Fibroblast of pulmonary artery (primary cell): ENCODE measurements around the gene UCKL1.
A peak's percentile ranks its signal among the peaks of the same experiment; 100 is the strongest.
"Not testable (repeated sequence)": the region's sequence is repeated elsewhere in the genome, so short reads cannot be mapped to it uniquely, and the experiment has no call there.

Source experiments
- DNase-seq: peaks from one replicate; pipeline ENCODE4 v3.0.0-alpha.2; 2010; ENCODE audit warnings: low read depth
- H3K4me3 ChIP-seq: replicated peaks from 2 replicates; pipeline ENCODE4 v1.5.1; 2011; ENCODE audit warnings: low read depth, mild to moderate bottlenecking, control low read depth, low read length, moderate library complexity
- TF ChIP-seq, protein P1 (sequence below): IDR thresholded peaks from 2 replicates; pipeline ENCODE4 v1.5.1; 2011; ENCODE audit warnings: mild to moderate bottlenecking, control low read depth, low read length, inconsistent platforms; ENCODE audit errors: missing control alignments

Gene UCKL1

DNA sequence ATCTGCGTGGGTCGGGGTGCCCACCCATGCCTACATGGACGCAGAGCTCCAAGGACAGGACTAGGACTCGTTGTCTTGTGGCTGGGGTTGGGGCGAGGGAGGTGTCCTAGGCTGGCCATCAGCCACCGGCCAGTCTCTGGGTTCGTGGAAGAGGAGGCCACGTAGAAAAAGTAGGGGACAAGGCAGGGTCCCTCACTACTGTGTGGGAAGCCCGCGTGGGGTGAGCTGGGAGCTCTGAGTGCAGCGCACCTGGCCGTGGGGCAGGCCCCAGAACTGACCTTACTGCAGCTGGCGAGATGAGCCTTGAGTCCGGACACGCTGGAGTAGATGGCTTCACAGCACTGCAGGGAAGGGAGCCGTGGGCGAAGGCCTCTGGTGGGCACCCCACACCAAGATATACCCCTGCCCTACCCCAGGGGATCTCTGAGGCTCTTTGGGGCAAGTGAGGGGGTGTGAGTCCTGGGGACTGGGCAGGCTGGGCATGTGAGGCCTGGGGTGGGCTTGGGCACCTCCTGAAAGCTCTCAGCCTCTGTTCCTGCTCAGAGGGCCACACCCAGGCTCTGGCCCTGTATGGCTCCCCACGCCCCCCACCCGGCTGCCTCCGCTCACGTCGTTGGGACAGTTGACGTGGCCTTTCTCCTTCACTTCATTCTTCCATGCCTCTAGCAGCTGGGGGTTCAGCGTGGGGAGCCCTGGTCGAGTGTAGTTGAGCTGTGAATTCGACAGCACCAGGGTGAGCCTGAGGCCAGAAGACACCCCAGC, 5.6 kb upstream of the UCKL1 start:
- H3K4me3 ChIP-seq = no peak overlapping the region
- DNase-seq = no peak
- TF ChIP-seq, protein P1, sequence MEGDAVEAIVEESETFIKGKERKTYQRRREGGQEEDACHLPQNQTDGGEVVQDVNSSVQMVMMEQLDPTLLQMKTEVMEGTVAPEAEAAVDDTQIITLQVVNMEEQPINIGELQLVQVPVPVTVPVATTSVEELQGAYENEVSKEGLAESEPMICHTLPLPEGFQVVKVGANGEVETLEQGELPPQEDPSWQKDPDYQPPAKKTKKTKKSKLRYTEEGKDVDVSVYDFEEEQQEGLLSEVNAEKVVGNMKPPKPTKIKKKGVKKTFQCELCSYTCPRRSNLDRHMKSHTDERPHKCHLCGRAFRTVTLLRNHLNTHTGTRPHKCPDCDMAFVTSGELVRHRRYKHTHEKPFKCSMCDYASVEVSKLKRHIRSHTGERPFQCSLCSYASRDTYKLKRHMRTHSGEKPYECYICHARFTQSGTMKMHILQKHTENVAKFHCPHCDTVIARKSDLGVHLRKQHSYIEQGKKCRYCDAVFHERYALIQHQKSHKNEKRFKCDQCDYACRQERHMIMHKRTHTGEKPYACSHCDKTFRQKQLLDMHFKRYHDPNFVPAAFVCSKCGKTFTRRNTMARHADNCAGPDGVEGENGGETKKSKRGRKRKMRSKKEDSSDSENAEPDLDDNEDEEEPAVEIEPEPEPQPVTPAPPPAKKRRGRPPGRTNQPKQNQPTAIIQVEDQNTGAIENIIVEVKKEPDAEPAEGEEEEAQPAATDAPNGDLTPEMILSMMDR = no peak

- DNase-seq, H3K4me3 ChIP-seq: not testable (repeated sequence)
These were observed 4.7 kb upstream of the UCKL1 start for GRCh38 chr20:63960654-63961621.

- no peak overlapping the region for H3K4me3 ChIP-seq
- TF ChIP-seq, protein P1 = no peak
- DNase-seq = no peak
These were observed 3.5 kb upstream of the UCKL1 start for GRCh38 chr20:63959699-63960075.

DNA sequence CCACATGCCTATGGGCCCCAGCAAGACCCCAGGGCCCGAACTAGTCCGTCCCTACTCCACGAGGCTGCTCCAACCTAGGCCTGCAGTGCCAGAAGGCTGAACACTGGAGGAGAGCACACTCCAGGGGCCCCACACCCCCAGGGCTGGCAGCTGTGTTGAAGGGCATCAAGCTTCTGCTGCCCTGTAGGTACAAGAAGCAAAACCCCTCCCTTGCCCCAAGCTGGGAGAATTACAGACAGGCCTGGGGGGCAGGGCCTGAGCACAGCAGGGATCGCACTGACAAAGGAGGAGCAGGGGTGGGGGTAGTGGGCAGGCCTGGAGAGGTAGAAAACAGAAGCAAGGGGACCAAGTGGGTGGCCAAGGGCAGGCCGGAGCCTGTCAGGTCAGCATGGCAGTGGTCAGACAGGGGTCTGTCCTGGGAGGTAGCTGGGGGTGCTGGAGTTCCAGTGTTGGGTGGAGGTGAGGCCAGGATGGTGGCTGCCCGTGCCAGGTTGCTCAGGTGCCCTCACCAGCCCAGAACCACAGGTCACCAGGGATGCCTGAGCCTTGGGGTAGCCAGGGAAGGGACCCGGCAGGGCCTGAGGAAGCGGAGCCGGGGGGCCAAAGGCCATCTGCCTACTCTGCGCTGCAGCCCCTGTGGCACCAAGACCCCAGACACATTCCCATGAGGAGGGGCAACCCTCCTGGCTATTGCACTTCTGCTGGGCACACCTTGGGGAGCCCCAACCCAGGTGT, 2.9 kb upstream of the UCKL1 start:
- no peak overlapping the region for H3K4me3 ChIP-seq
- no peak for DNase-seq
- TF ChIP-seq, protein P1 = no peak

DNA sequence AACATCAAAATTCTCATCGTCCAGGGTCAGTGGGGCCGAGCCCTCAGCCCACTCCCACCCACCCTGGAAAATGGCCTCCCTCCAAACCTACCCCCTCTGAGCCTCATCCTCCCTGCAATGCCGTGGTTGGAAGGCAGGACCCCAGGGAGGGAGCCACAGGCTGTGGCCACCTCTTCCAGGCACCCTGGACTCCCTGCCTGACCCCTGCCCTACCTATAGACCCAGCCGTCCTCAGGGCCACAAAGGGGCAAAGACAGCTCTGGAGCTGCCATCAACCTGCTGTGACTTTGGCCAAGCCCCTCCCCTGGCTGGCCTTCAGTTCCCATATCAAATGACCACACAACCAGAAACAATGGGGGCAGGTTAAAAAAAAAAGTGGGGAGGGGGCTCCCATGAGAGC, 2.3 kb upstream of the UCKL1 start:
- no peak for DNase-seq
- TF ChIP-seq, protein P1 = no peak
- no peak overlapping the region for H3K4me3 ChIP-seq

- DNase-seq = peak; percentile 45
- TF ChIP-seq, protein P1 = no peak
- H3K4me3 ChIP-seq = no peak overlapping the region
These were observed 1.6 kb upstream of the UCKL1 start for GRCh38 chr20:63957690-63958441.
